Panc1 (cell line): Measurements from ENCODE around the gene SPATA13. TPM values are rescaled to one million over a fixed set of nuclear protein-coding genes. Genes with fewer than 3 reads are reported as not detected.

Experiments
- ATAC-seq: fragments of 200-7000 bp; cut with Tn5 transposase; 2 replicates; pipeline ENCODE4 v1.9.1; 2020; ENCODE audit warnings: mild to moderate bottlenecking, moderate library complexity
- BruUV-seq: library from RNA; stranded (reverse); fragments of 400-500 nt; replicated peaks from 2 replicates; lab custom pipeline; 2021; lab: Mats Ljungman, UMichigan
- CTCF ChIA-PET: fragments of 300-600 bp; sonication (Branson Sonifier 250); formaldehyde crosslinking; loops from one replicate; lab custom pipeline; 2022; ENCODE audit warnings: antibody characterized with exemption; lab: Charles Lee
- POLR2A ChIA-PET: fragments of 300-600 bp; sonication (Branson Sonifier 250); formaldehyde crosslinking; loops from one replicate; lab custom pipeline; 2022; ENCODE audit warnings: antibody characterized with exemption; lab: Charles Lee
- DNase-seq: peaks from one replicate; pipeline ENCODE4 v3.0.0-alpha.2; 2010; ENCODE audit warnings: low read depth, low spot score
- H3K27ac ChIP-seq: 2 replicates; pipeline ENCODE4 v1.5.1; 2011; ENCODE audit warnings: mild to moderate bottlenecking, low read length, inconsistent platforms
- H3K27me3 ChIP-seq: fragments of 200-500 bp; sonication (Bioruptor generic); 2 replicates; pipeline ENCODE4 v1.6.0; 2014; ENCODE audit warnings: low read length, inconsistent platforms; ENCODE audit not compliant: control insufficient read depth, insufficient read depth
- H3K36me3 ChIP-seq: fragments of 200-500 bp; sonication (Bioruptor generic); 2 replicates; pipeline ENCODE4 v1.5.1; 2014; ENCODE audit warnings: inconsistent platforms, mild to moderate bottlenecking, low read length, moderate library complexity; ENCODE audit not compliant: control insufficient read depth, insufficient read depth
- H3K4me1 ChIP-seq: 2 replicates; pipeline ENCODE4 v1.5.1; 2011; ENCODE audit warnings: inconsistent platforms, mild to moderate bottlenecking, low read length, moderate library complexity; ENCODE audit not compliant: control insufficient read depth, insufficient read depth
- H3K4me3 ChIP-seq, 2 experiments: 2 replicates each; pipeline ENCODE4 v1.5.1; 2011 to 2012; ENCODE audit warnings: low read depth in 2 of 2, low read length in 2 of 2, mild to moderate bottlenecking in 2 of 2, inconsistent platforms in 1 of 2, moderate library complexity in 1 of 2
- H3K9me3 ChIP-seq: fragments of 200-500 bp; sonication (Bioruptor generic); 2 replicates; pipeline ENCODE4 v1.5.1; 2014; ENCODE audit warnings: low read depth, mild to moderate bottlenecking, inconsistent platforms, low read length, moderate library complexity; ENCODE audit not compliant: control insufficient read depth, insufficient read depth
- CTCF ChIP-seq: fragments of 450-650 bp; IDR thresholded peaks from 2 replicates; pipeline ENCODE4 v1.5.1; 2017; ENCODE audit warnings: mild to moderate bottlenecking
- POLR2AphosphoS5 ChIP-seq: IDR thresholded peaks from 2 replicates; pipeline ENCODE4 v1.6.1; 2012; ENCODE audit warnings: mild to moderate bottlenecking, low read depth, low read length, moderate library complexity
- SIN3A ChIP-seq: IDR thresholded peaks from 2 replicates; pipeline ENCODE4 v1.6.1; 2012; ENCODE audit warnings: low read depth, mild to moderate bottlenecking, low read length, moderate library complexity, borderline replicate concordance; ENCODE audit not compliant: insufficient read depth
- TCF7L2 ChIP-seq: IDR thresholded peaks from 2 replicates; pipeline ENCODE4 v1.6.1; 2011; ENCODE audit warnings: mild to moderate bottlenecking, low read depth, low read length, inconsistent platforms
- in situ Hi-C: cut with HindIII; loops from 2 replicates; pipeline ENCODE4 v1.10.0; 2016; ENCODE audit warnings: low sequenced_read_pairs, low pct_unique_long_range_greater_than_20kb
- intact Hi-C: fragments of 100-400 bp; cut with micrococcal nuclease; formaldehyde crosslinking; loops from one replicate; pipeline ENCODE4 v1.10.0; 2022; ENCODE audit not compliant: unreplicated experiment
- total RNA-seq: library from RNA; stranded (reverse); gene quantifications from one replicate; pipeline ENCODE4 v1.2.1, GENCODE V29; 2021; ENCODE audit not compliant: unreplicated experiment
- TF ChIP-seq, protein P1 (sequence below), 2 experiments: IDR thresholded peaks; 2 replicates each; pipeline ENCODE4 v1.6.1; 2011 to 2012; ENCODE audit warnings: low read depth in 2 of 2, control low read depth in 1 of 2, low read length in 1 of 2, mild to moderate bottlenecking in 1 of 2, moderate library complexity in 1 of 2; ENCODE audit not compliant: insufficient read depth in 1 of 2

The SPATA13 gene
- total RNA-seq, 1 experiment from 2014 or later = 7.9 TPM

GRCh38 chr13:24234200-24234915, 73.8 kb downstream of the SPATA13 start:
- in situ Hi-C loops = no loop called here
- Histone ChIP-seq H3K4me3 (no peak overlapping the region), H3K27me3 (no peaks in the 10 kb centered on the region), H3K9me3 (no peaks in the 10 kb centered on the region), H3K36me3 (no peaks in the 10 kb centered on the region), H3K27ac (no peak overlapping the region), H3K4me1 (no peaks in the 10 kb centered on the region)
- ATAC-seq (no peak), DNase-seq (no peak)
- ChIA-PET POLR2A (no interaction called here), CTCF (no interaction called here)
- BruUV-seq = no TSS peak
- TF ChIP-seq TCF7L2 (no peak), SIN3A (no peak), POLR2AphosphoS5 (no peak), CTCF (no peak)
- TF ChIP-seq, protein P1, sequence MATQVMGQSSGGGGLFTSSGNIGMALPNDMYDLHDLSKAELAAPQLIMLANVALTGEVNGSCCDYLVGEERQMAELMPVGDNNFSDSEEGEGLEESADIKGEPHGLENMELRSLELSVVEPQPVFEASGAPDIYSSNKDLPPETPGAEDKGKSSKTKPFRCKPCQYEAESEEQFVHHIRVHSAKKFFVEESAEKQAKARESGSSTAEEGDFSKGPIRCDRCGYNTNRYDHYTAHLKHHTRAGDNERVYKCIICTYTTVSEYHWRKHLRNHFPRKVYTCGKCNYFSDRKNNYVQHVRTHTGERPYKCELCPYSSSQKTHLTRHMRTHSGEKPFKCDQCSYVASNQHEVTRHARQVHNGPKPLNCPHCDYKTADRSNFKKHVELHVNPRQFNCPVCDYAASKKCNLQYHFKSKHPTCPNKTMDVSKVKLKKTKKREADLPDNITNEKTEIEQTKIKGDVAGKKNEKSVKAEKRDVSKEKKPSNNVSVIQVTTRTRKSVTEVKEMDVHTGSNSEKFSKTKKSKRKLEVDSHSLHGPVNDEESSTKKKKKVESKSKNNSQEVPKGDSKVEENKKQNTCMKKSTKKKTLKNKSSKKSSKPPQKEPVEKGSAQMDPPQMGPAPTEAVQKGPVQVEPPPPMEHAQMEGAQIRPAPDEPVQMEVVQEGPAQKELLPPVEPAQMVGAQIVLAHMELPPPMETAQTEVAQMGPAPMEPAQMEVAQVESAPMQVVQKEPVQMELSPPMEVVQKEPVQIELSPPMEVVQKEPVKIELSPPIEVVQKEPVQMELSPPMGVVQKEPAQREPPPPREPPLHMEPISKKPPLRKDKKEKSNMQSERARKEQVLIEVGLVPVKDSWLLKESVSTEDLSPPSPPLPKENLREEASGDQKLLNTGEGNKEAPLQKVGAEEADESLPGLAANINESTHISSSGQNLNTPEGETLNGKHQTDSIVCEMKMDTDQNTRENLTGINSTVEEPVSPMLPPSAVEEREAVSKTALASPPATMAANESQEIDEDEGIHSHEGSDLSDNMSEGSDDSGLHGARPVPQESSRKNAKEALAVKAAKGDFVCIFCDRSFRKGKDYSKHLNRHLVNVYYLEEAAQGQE (IDR thresholded peaks at IDR 0.05; ENCODE audit: insufficient read depth in 1 of 2, low read depth in 2 of 2, low read length in 1 of 2) = no peak
- intact Hi-C loops = no loop called here

DNA sequence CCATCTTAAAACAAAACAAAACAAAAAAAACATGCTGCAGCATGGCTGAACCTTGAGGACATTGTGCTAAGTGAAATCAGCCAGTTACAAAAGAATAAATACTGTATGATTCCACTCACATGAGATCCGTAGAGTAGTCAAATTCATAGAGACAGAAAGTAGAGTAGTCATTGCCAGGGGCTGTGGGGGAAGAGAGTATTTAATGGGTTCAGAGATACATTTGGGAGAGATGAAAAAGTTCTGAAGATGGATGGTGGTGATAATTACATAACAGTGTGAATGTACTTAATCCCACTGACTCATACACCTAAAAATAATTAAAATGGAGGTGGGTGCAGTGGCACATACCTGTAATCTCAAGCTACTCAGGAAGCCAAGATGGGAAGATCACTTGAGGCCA, 76.8 kb downstream of the SPATA13 start:
- DNase-seq (no peak), ATAC-seq (no peak)
- TF ChIP-seq CTCF (no peak), SIN3A (no peak), POLR2AphosphoS5 (no peak), TCF7L2 (no peak)
- TF ChIP-seq, protein P1 (IDR thresholded peaks at IDR 0.05; ENCODE audit: insufficient read depth in 1 of 2, low read depth in 2 of 2, low read length in 1 of 2) = no peak
- H3K9me3 ChIP-seq = no peaks in the 10 kb centered on the region
- BruUV-seq = no TSS peak
- ChIA-PET POLR2A (no interaction called here), CTCF (no interaction called here)
- no peaks in the 10 kb centered on the region for H3K4me1 ChIP-seq
- H3K27ac ChIP-seq = no peak overlapping the region
- no peaks in the 10 kb centered on the region for H3K27me3 ChIP-seq
- H3K36me3 ChIP-seq = no peaks in the 10 kb centered on the region
- intact Hi-C loops (no loop called here), in situ Hi-C loops (no loop called here)
- no peak overlapping the region for H3K4me3 ChIP-seq
